NCI-H1694 treated with DMSO at 0.1 percent for 48 hours (cell line): ENCODE measurements around the gene SLC25A44.
A peak's percentile ranks its signal among the peaks of the same experiment; 100 is the strongest.
"Not testable (repeated sequence)": the region's sequence is repeated elsewhere in the genome, so short reads cannot be mapped to it uniquely, and the experiment has no call there.

Source experiments
- DNase-seq: peaks from one replicate; lab custom pipeline; 2025; lab: John Stamatoyannopoulos, UW

Gene SLC25A44

GRCh38 chr1:156204686-156205085 lies 10.8 kb downstream of the SLC25A44 start:
- no peak for DNase-seq

- no peak for DNase-seq
Measured at GRCh38 chr1:156211243-156211642, 17.3 kb downstream of the SLC25A44 start.

GRCh38 chr1:156212130-156212529 lies 18.2 kb downstream of the SLC25A44 start:
- no peak for DNase-seq

GRCh38 chr1:156212833-156213643 lies 19.1 kb downstream of the SLC25A44 start, which contains the start of gene PMF1:
PMF1 (plus strand) TSS chr1:156213007; CDS start chr1:156213016, 9 bp downstream.
- DNase-seq = peak; percentile 99

- DNase-seq = no peak
Measured at GRCh38 chr1:156213644-156213966, 19.7 kb downstream of the SLC25A44 start.

GRCh38 chr1:156214024-156214748 lies 20.3 kb downstream of the SLC25A44 start:
- no peak for DNase-seq

GRCh38 chr1:156216361-156217086 lies 22.6 kb downstream of the SLC25A44 start:
- not testable (repeated sequence) for DNase-seq

GRCh38 chr1:156217871-156218270 lies 24.0 kb downstream of the SLC25A44 start:
- DNase-seq = no peak

- no peak for DNase-seq
Measured at GRCh38 chr1:156220226-156220625, 26.3 kb downstream of the SLC25A44 start.

- DNase-seq = no peak
Measured at GRCh38 chr1:156221986-156222692, 28.2 kb downstream of the SLC25A44 start.

GRCh38 chr1:156225677-156226014 lies 31.7 kb downstream of the SLC25A44 start:
- DNase-seq = no peak

- DNase-seq = no peak
Measured at GRCh38 chr1:156226116-156226538, 32.2 kb downstream of the SLC25A44 start.

GRCh38 chr1:156226782-156227181 lies 32.9 kb downstream of the SLC25A44 start:
- DNase-seq = no peak

- DNase-seq = no peak
Measured at GRCh38 chr1:156228501-156228900, 34.6 kb downstream of the SLC25A44 start.

GRCh38 chr1:156229809-156230472 lies 36.0 kb downstream of the SLC25A44 start:
- DNase-seq = no peak

GRCh38 chr1:156230473-156230837 lies 36.6 kb downstream of the SLC25A44 start:
- DNase-seq = no peak

- no peak for DNase-seq
Measured at GRCh38 chr1:156232201-156232894, 38.4 kb downstream of the SLC25A44 start.

GRCh38 chr1:156233426-156234127 lies 39.7 kb downstream of the SLC25A44 start:
- DNase-seq = no peak

GRCh38 chr1:156236164-156236563 lies 42.3 kb downstream of the SLC25A44 start:
- no peak for DNase-seq

- no peak for DNase-seq
Measured at GRCh38 chr1:156238248-156238647, 44.3 kb downstream of the SLC25A44 start.
